NCI-H2171 treated with DMSO at 0.1 percent for 48 hours (cell line): ENCODE data around the gene SRPX2.

Source experiments
- DNase-seq: peaks from one replicate; lab custom pipeline; 2025; lab: John Stamatoyannopoulos, UW

Gene SRPX2

GRCh38 chrX:100643956-100644860 is at the start of gene SRPX2:
TSS of gene SRPX2 (plus strand) at chrX:100644199. CDS start at chrX:100646323, 2,124 bp downstream.
- DNase-seq: no peak

GRCh38 chrX:100596601-100597000 is 47.4 kb upstream of the SRPX2 start:
- no peak for DNase-seq

DNA sequence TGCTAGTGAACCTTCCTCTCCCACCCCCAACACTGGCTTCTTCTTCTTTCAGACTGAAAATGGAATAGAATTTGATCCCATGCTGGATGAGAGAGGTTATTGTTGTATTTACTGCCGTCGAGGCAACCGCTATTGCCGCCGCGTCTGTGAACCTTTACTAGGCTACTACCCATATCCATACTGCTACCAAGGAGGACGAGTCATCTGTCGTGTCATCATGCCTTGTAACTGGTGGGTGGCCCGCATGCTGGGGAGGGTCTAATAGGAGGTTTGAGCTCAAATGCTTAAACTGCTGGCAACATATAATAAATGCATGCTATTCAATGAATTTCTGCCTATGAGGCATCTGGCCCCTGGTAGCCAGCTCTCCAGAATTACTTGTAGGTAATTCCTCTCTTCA is 44.5 kb upstream of the SRPX2 start:
- DNase-seq: no peak

GRCh38 chrX:100600340-100600739 is 43.7 kb upstream of the SRPX2 start:
- DNase-seq: no peak

DNA sequence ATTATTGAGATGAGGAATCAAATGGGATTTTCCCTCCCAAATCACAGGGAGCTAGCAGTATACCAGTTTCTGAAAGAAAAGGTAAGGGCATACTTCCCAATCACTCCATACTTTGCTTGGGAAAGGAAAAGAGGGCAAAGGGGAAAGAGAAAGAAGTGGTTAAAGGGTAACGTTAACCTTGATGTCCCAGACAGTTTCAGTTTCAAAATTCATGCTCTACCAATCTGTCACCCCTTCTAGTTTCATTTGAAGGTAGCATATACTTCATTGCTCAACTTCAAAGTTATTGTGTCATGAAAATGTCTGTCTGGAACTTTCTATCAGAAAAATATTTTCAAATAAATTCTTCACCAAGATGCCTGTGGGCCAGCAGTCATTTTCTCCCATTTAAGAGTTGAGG is 43.2 kb upstream of the SRPX2 start:
- DNase-seq: no peak

DNA sequence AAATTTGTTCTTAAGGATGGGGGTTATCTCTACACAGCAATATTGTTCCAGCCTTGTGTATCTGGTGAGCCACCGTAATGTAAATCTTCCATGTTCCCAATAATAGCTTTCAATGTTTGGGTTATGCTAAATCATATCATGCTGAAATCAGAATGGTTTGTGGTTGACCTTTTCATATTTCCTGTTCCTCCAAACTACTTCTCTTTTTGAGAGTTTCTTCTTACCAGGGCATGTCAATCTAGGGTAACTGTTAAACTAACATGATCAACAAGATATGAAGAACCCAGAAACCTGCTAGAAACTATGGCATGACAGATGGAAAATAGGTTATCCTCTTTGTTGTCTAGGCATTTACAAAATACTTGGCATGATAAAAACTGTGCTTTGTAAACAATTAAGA is 37.2 kb upstream of the SRPX2 start:
- DNase-seq: no peak

GRCh38 chrX:100609591-100609990 is 34.4 kb upstream of the SRPX2 start:
- DNase-seq: no peak

- DNase-seq: no peak
These were observed 32.0 kb upstream of the SRPX2 start for GRCh38 chrX:100611951-100612350.

DNA sequence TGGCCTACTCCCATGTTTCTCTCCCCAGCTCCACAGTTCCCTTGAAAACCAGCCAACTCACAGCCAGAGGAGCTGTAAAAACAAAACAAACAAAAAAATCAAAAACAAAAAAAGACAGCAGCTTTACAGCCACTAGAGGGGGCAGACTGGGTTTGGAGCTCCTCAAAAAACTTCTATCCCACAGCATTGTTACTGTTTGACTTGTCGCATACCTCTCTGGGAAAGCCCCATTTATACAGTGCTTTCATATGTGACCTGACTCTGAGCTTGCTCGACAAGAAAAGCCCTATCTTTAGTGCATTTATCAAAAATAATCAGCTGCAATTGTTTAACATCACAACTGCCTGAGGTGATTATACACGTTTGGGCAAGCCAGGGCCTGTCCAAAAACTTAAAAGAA is 29.0 kb upstream of the SRPX2 start:
- DNase-seq: peak; percentile 64

GRCh38 chrX:100623001-100623400 is 21.0 kb upstream of the SRPX2 start:
- no peak for DNase-seq

DNA sequence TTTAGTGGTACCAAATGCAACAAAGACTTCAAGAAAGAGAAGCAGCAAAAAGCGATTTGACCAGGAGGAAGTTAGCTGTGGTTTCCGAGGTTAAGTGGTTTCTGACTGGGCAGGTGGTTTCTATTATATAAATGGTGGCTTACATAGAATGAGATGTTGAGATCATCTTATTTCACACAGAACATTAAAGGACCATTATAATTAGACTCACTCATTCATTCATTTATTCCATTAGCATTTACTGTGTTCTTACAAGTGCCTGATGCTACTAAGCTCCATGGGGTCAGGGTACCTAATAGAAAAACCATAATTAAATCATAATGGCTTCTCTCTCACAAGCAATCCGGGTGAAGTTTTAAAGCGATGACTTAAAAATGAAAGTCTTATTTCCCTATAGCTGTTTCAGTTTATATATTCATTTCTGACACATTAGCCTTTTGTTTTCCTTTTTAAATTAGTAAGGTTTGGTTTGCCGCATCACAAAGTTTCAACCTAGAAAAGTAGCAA is 18.0 kb upstream of the SRPX2 start:
- no peak for DNase-seq

DNA sequence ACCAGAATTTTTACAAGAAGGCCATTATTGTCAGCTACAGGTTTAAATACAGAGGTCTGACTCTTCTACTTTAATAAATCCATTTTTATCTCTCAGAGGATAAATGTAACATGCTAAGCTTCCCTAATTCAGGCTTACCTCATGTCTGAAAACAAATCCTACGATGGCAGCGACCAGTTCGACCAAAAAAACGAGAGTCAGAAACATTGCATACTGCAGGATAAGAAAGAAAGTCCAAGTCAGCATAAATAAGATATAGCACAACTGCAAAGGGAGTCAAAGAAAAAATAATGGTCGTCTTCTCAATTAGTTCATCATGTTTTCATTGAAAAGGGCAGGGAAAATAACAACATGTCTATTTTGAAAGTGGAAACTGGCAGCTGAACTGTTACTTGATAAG is 9.0 kb upstream of the SRPX2 start:
- no peak for DNase-seq

DNA sequence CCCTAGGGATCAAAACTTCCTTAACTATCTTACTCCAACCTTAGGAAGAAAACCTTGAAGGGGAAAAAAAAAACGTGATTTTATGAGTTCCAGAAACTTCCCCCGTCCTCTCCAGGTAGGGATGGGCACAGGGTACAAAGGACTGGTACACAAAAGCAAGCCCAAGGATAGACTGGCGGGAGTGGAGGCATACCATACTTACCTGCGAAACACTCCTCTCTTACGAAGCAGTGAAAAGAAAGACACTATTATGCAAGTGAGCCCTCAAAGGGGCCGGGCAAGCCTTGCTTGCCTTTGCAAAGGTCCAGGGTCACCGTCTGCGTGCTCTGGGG is 8.0 kb upstream of the SRPX2 start:
- no peak for DNase-seq

- DNase-seq: peak; percentile 43
These were observed 7.5 kb upstream of the SRPX2 start, which contains the start of gene TSPAN6 for GRCh38 chrX:100636321-100636991. TSS of gene TSPAN6 (minus strand) at chrX:100636806. CDS start at chrX:100636694, 112 bp downstream.

- DNase-seq: no peak
These were observed 1.7 kb upstream of the SRPX2 start for GRCh38 chrX:100642290-100642689.

GRCh38 chrX:100643212-100643611 is 787 bp upstream of the SRPX2 start:
- DNase-seq: no peak

GRCh38 chrX:100645106-100645505 is 1.1 kb downstream of the SRPX2 start:
- DNase-seq: no peak

GRCh38 chrX:100647095-100647494 is 3.1 kb downstream of the SRPX2 start:
- no peak for DNase-seq

- DNase-seq: no peak
These were observed 3.7 kb downstream of the SRPX2 start for GRCh38 chrX:100647739-100648138.

DNA sequence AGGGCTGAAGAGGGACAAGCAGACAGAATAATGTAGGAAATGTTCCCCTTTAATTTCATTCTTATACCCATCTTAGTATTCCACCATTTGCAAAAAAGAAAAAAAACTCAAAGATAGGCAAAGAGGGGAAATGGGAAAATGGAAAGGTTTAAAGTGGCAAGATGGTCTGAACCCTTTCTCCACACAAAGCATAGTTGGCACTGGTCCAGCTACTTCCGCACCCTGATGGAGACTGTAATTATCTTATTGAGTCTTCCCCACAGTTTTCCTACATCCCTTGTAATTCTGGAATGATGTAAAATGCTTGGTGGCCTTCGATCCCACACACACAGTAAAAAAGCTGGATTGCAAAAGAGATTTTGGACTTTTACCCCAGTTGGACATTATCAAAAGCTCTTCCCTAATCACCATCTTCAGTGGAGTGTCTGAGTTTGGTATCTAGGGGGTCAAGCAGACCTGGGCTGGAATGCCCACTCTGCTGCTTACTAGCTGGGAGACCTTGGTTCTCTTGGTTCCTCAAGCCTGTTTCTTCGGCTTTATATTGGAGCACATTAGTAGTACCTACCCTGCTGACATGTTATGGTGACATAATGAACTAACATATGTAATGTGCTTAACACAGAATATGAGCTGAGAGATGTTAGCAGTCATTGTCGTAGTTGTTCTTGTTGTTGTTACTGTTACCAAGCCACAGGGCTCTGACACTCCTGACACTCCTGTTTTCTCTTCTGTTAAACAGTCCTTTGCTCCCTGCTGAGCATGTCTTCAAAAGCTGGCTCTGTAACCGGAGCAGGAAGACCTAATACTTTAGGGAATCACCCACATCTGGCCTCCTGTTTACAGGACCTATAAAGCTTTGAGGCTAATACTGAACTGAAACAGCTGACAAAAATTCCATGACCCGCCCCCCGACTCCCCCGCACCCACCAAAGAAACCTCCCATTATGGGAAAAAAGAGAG is 4.7 kb downstream of the SRPX2 start:
- peak; percentile 90 for DNase-seq

GRCh38 chrX:100649550-100650356 is 5.8 kb downstream of the SRPX2 start:
- no peak for DNase-seq
